Panc1 (cell line): ENCODE results near the gene FARP1. TPM values are rescaled to one million over a fixed set of nuclear protein-coding genes. Genes with fewer than 3 reads are reported as not detected.

Experiments used
- ATAC-seq: fragments of 200-7000 bp; cut with Tn5 transposase; 2 replicates; pipeline ENCODE4 v1.9.1; 2020; ENCODE audit warnings: mild to moderate bottlenecking, moderate library complexity
- BruUV-seq: library from RNA; stranded (reverse); fragments of 400-500 nt; replicated peaks from 2 replicates; lab custom pipeline; 2021; lab: Mats Ljungman, UMichigan
- CTCF ChIA-PET: fragments of 300-600 bp; sonication (Branson Sonifier 250); formaldehyde crosslinking; loops from one replicate; lab custom pipeline; 2022; ENCODE audit warnings: antibody characterized with exemption; lab: Charles Lee
- POLR2A ChIA-PET: fragments of 300-600 bp; sonication (Branson Sonifier 250); formaldehyde crosslinking; loops from one replicate; lab custom pipeline; 2022; ENCODE audit warnings: antibody characterized with exemption; lab: Charles Lee
- DNase-seq: peaks from one replicate; pipeline ENCODE4 v3.0.0-alpha.2; 2010; ENCODE audit warnings: low read depth, low spot score
- H3K27ac ChIP-seq: 2 replicates; pipeline ENCODE4 v1.5.1; 2011; ENCODE audit warnings: mild to moderate bottlenecking, low read length, inconsistent platforms
- H3K27me3 ChIP-seq: fragments of 200-500 bp; sonication (Bioruptor generic); 2 replicates; pipeline ENCODE4 v1.6.0; 2014; ENCODE audit warnings: low read length, inconsistent platforms; ENCODE audit not compliant: control insufficient read depth, insufficient read depth
- H3K36me3 ChIP-seq: fragments of 200-500 bp; sonication (Bioruptor generic); 2 replicates; pipeline ENCODE4 v1.5.1; 2014; ENCODE audit warnings: inconsistent platforms, mild to moderate bottlenecking, low read length, moderate library complexity; ENCODE audit not compliant: control insufficient read depth, insufficient read depth
- H3K4me1 ChIP-seq: 2 replicates; pipeline ENCODE4 v1.5.1; 2011; ENCODE audit warnings: inconsistent platforms, mild to moderate bottlenecking, low read length, moderate library complexity; ENCODE audit not compliant: control insufficient read depth, insufficient read depth
- H3K4me3 ChIP-seq, 2 experiments: 2 replicates each; pipeline ENCODE4 v1.5.1; 2011 to 2012; ENCODE audit warnings: low read depth in 2 of 2, low read length in 2 of 2, mild to moderate bottlenecking in 2 of 2, inconsistent platforms in 1 of 2, moderate library complexity in 1 of 2
- H3K9me3 ChIP-seq: fragments of 200-500 bp; sonication (Bioruptor generic); 2 replicates; pipeline ENCODE4 v1.5.1; 2014; ENCODE audit warnings: low read depth, mild to moderate bottlenecking, inconsistent platforms, low read length, moderate library complexity; ENCODE audit not compliant: control insufficient read depth, insufficient read depth
- CTCF ChIP-seq: fragments of 450-650 bp; IDR thresholded peaks from 2 replicates; pipeline ENCODE4 v1.5.1; 2017; ENCODE audit warnings: mild to moderate bottlenecking
- POLR2AphosphoS5 ChIP-seq: IDR thresholded peaks from 2 replicates; pipeline ENCODE4 v1.6.1; 2012; ENCODE audit warnings: mild to moderate bottlenecking, low read depth, low read length, moderate library complexity
- SIN3A ChIP-seq: IDR thresholded peaks from 2 replicates; pipeline ENCODE4 v1.6.1; 2012; ENCODE audit warnings: low read depth, mild to moderate bottlenecking, low read length, moderate library complexity, borderline replicate concordance; ENCODE audit not compliant: insufficient read depth
- TCF7L2 ChIP-seq: IDR thresholded peaks from 2 replicates; pipeline ENCODE4 v1.6.1; 2011; ENCODE audit warnings: mild to moderate bottlenecking, low read depth, low read length, inconsistent platforms
- in situ Hi-C: cut with HindIII; loops from 2 replicates; pipeline ENCODE4 v1.10.0; 2016; ENCODE audit warnings: low sequenced_read_pairs, low pct_unique_long_range_greater_than_20kb
- intact Hi-C: fragments of 100-400 bp; cut with micrococcal nuclease; formaldehyde crosslinking; loops from one replicate; pipeline ENCODE4 v1.10.0; 2022; ENCODE audit not compliant: unreplicated experiment
- total RNA-seq: library from RNA; stranded (reverse); gene quantifications from one replicate; pipeline ENCODE4 v1.2.1, GENCODE V29; 2021; ENCODE audit not compliant: unreplicated experiment
- TF ChIP-seq, protein P1 (sequence below), 2 experiments: IDR thresholded peaks; 2 replicates each; pipeline ENCODE4 v1.6.1; 2011 to 2012; ENCODE audit warnings: low read depth in 2 of 2, control low read depth in 1 of 2, low read length in 1 of 2, mild to moderate bottlenecking in 1 of 2, moderate library complexity in 1 of 2; ENCODE audit not compliant: insufficient read depth in 1 of 2

The FARP1 gene
- total RNA-seq, 1 experiment from 2014 or later: 61.9 TPM

- ATAC-seq (no peak), DNase-seq (no peak)
- H3K36me3 ChIP-seq: no peaks in the 10 kb centered on the region
- no peak overlapping the region for H3K4me3 ChIP-seq
- in situ Hi-C loops (no loop called here), intact Hi-C loops (no loop called here)
- ChIA-PET POLR2A (no interaction called here), CTCF (no interaction called here)
- no peaks in the 10 kb centered on the region; the same call in 1 of the 2 replicates for H3K4me1 ChIP-seq
- BruUV-seq: no TSS peak
- H3K9me3 ChIP-seq: no peaks in the 10 kb centered on the region
- no peak overlapping the region for H3K27ac ChIP-seq
- TF ChIP-seq POLR2AphosphoS5: no peak
- TF ChIP-seq TCF7L2: no peak
- no peak for TF ChIP-seq SIN3A
- TF ChIP-seq CTCF: no peak
- TF ChIP-seq, protein P1, sequence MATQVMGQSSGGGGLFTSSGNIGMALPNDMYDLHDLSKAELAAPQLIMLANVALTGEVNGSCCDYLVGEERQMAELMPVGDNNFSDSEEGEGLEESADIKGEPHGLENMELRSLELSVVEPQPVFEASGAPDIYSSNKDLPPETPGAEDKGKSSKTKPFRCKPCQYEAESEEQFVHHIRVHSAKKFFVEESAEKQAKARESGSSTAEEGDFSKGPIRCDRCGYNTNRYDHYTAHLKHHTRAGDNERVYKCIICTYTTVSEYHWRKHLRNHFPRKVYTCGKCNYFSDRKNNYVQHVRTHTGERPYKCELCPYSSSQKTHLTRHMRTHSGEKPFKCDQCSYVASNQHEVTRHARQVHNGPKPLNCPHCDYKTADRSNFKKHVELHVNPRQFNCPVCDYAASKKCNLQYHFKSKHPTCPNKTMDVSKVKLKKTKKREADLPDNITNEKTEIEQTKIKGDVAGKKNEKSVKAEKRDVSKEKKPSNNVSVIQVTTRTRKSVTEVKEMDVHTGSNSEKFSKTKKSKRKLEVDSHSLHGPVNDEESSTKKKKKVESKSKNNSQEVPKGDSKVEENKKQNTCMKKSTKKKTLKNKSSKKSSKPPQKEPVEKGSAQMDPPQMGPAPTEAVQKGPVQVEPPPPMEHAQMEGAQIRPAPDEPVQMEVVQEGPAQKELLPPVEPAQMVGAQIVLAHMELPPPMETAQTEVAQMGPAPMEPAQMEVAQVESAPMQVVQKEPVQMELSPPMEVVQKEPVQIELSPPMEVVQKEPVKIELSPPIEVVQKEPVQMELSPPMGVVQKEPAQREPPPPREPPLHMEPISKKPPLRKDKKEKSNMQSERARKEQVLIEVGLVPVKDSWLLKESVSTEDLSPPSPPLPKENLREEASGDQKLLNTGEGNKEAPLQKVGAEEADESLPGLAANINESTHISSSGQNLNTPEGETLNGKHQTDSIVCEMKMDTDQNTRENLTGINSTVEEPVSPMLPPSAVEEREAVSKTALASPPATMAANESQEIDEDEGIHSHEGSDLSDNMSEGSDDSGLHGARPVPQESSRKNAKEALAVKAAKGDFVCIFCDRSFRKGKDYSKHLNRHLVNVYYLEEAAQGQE (IDR thresholded peaks at IDR 0.05; ENCODE audit: insufficient read depth in 1 of 2, low read depth in 2 of 2, low read length in 1 of 2): no peak
- H3K27me3 ChIP-seq: no peaks in the 10 kb centered on the region
These were observed 123.0 kb downstream of the FARP1 start for GRCh38 chr13:98265692-98266551.

DNA sequence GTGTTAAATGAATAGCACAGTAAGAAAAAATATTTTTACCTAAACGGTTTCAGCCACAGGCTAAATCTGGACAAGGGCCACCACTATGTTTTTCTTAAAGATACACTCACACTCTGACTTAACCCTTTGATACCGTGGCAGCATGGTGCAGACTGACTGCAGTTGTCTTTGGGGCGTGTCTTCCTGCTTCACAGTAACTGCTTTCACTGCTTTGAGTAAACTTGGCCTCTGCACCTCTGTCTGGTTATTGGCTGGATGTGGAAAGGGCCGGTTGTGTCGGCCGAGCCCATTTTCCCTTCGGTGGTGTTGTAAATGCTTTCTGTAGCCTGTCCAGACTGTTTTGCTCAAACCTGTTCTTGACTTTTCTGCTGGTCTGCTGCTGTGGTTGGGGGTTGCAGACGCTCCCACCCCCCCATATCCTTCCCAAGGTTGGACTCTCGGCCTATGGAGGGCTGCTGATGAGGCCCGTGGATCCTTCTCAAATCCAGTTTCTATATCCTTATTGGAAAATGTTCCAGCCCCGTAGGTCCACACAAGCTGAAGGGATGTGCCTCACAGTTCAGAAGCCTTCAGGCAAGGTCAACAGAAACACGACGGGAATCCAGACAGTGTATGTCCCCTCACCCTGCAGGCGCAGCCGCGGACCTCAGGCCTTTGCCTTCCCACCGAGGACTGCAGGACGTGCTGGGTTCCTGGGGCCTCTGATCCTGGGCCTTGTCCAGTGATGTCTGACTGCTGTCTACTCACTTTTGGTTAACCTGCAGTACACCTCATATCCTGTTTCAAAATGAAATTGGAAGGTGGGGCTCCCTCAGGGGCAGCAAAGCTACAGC, 124.4 kb downstream of the FARP1 start:
- Histone ChIP-seq H3K27ac (no peak overlapping the region), H3K36me3 (no peaks in the 10 kb centered on the region), H3K4me3 (no peak overlapping the region), H3K27me3 (no peaks in the 10 kb centered on the region), H3K9me3 (no peaks in the 10 kb centered on the region), H3K4me1 (no peaks in the 10 kb centered on the region; the same call in 1 of the 2 replicates)
- no peak for TF ChIP-seq POLR2AphosphoS5
- TF ChIP-seq CTCF: no peak
- no peak for TF ChIP-seq SIN3A
- TF ChIP-seq, protein P1 (IDR thresholded peaks at IDR 0.05; ENCODE audit: insufficient read depth in 1 of 2, low read depth in 2 of 2, low read length in 1 of 2): no peak
- no peak for TF ChIP-seq TCF7L2
- DNase-seq (no peak), ATAC-seq (no peak)
- no TSS peak for BruUV-seq
- ChIA-PET POLR2A (no interaction called here), CTCF (no interaction called here)
- intact Hi-C loops: no loop called here
- in situ Hi-C loops: no loop called here
